ENCODE results near the gene EHHADH.

- TF ChIP-seq POLR2AphosphoS5 (IDR thresholded peaks at IDR 0.05; ENCODE audit: borderline replicate concordance, low read depth, low read length) (no peak), EZH2 (IDR thresholded peaks at IDR 0.05) (no peak)
Observed at GRCh38 chr3:185292238-185292637, 38.4 kb upstream of the EHHADH start.

All from SK-N-MC (cell line).